ENCODE results near the gene TNFRSF4.

DNA sequence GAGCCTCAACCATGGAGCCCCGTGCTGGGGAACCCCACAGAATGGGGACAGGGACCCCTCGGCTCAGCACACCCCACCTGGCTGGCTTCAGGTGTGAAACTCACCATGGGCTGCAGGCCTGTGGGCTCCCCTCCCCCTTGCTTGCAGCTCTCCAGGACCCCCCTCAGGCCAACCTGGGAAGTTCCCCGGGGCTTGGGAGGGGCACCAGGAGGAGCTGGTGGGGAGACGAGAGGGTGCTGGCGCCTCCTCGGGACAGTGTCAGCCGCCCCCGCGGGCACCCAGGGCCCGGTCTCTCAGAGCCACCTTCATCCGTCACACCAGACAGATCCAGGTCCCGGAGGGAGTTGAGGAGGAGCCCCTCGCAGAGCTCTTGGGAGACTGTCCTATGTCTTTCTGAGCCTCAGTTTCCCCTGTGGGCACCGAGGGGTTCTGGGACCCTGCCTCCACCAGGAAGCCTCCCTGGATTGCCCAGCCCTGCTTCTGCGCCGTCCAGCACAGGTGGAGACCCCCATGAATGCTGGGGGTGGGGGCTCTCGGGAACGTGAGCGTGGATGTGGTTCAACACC lies 6.9 kb downstream of the TNFRSF4 start:
- TF ChIP-seq EP300 (IDR thresholded peaks at IDR 0.05): no peak
- TF ChIP-seq, protein P1, sequence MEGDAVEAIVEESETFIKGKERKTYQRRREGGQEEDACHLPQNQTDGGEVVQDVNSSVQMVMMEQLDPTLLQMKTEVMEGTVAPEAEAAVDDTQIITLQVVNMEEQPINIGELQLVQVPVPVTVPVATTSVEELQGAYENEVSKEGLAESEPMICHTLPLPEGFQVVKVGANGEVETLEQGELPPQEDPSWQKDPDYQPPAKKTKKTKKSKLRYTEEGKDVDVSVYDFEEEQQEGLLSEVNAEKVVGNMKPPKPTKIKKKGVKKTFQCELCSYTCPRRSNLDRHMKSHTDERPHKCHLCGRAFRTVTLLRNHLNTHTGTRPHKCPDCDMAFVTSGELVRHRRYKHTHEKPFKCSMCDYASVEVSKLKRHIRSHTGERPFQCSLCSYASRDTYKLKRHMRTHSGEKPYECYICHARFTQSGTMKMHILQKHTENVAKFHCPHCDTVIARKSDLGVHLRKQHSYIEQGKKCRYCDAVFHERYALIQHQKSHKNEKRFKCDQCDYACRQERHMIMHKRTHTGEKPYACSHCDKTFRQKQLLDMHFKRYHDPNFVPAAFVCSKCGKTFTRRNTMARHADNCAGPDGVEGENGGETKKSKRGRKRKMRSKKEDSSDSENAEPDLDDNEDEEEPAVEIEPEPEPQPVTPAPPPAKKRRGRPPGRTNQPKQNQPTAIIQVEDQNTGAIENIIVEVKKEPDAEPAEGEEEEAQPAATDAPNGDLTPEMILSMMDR (IDR thresholded peaks at IDR 0.05): no peak
- no peak for TF ChIP-seq POLR2A (IDR thresholded peaks at IDR 0.05)

Data from tibial nerve (tissue), 4 donors.